ENCODE measurements around the gene NEDD4.

- TF ChIP-seq CTCF (optimal IDR thresholded peaks at IDR 0.05 in 1 of 3, IDR thresholded peaks at IDR 0.05 in 1 of 3, conservative IDR thresholded peaks at IDR 0.05 in 1 of 3; ENCODE audit: extremely low read depth in 1 of 3, insufficient read depth in 2 of 3, low read length in 3 of 3) (no peak), EZH2 (IDR thresholded peaks at IDR 0.05; ENCODE audit: low read length) (no peak)
Observed at GRCh38 chr15:55960946-55961345, 32.5 kb downstream of the NEDD4 start.

Measured in keratinocyte (primary cell).